ENCODE measurements around the gene CRTC1.

Gene CRTC1

GRCh38 chr19:18793144-18794028, 109.9 kb downstream of the CRTC1 start:
- no peak for DNase-seq (ENCODE audit: low spot score)
- H3K4me3 ChIP-seq: no peak overlapping the region
- no peak for TF ChIP-seq CTCF (IDR thresholded peaks at IDR 0.05)

GRCh38 chr19:18794029-18794313, 110.5 kb downstream of the CRTC1 start:
- DNase-seq (ENCODE audit: low spot score): no peak
- Histone ChIP-seq H3K27ac (no peak overlapping the region), H3K4me3 (no peak overlapping the region)
- no peak for TF ChIP-seq CTCF (IDR thresholded peaks at IDR 0.05)

More at GRCh38 chr19:18793144-18794028, 109.9 kb downstream of the CRTC1 start:
- H3K27ac ChIP-seq: no peak overlapping the region

- H3K4me3 ChIP-seq: no peak overlapping the region
- no peak overlapping the region for H3K27ac ChIP-seq
- TF ChIP-seq CTCF (IDR thresholded peaks at IDR 0.05): no peak
- no peak for DNase-seq (ENCODE audit: low spot score)
These were observed 111.2 kb downstream of the CRTC1 start for GRCh38 chr19:18794692-18795091.

GRCh38 chr19:18795540-18795939, 112.1 kb downstream of the CRTC1 start:
- no peak for TF ChIP-seq CTCF (IDR thresholded peaks at IDR 0.05)

GRCh38 chr19:18796239-18796638, 112.8 kb downstream of the CRTC1 start:
- no peak for DNase-seq (ENCODE audit: low spot score)
- H3K4me3 ChIP-seq: no peak overlapping the region
- no peak overlapping the region for H3K27ac ChIP-seq
- no peak for TF ChIP-seq CTCF (IDR thresholded peaks at IDR 0.05)

More at GRCh38 chr19:18795540-18795939, 112.1 kb downstream of the CRTC1 start:
- no peak overlapping the region for H3K27ac ChIP-seq
- H3K4me3 ChIP-seq: no peak overlapping the region
- no peak for DNase-seq (ENCODE audit: low spot score)

GRCh38 chr19:18798384-18799352, 115.2 kb downstream of the CRTC1 start:
- H3K27ac ChIP-seq: no peak overlapping the region
- TF ChIP-seq CTCF (IDR thresholded peaks at IDR 0.05): no peak
- H3K4me3 ChIP-seq: no peak overlapping the region
- no peak for DNase-seq (ENCODE audit: low spot score)

Measured in coronary artery (tissue), 2 donors.